ENCODE results near the gene ENTHD1.

The ENTHD1 gene

GRCh38 chr22:39923696-39924095 is 30.1 kb upstream of the ENTHD1 start:
- TF ChIP-seq, protein P1, sequence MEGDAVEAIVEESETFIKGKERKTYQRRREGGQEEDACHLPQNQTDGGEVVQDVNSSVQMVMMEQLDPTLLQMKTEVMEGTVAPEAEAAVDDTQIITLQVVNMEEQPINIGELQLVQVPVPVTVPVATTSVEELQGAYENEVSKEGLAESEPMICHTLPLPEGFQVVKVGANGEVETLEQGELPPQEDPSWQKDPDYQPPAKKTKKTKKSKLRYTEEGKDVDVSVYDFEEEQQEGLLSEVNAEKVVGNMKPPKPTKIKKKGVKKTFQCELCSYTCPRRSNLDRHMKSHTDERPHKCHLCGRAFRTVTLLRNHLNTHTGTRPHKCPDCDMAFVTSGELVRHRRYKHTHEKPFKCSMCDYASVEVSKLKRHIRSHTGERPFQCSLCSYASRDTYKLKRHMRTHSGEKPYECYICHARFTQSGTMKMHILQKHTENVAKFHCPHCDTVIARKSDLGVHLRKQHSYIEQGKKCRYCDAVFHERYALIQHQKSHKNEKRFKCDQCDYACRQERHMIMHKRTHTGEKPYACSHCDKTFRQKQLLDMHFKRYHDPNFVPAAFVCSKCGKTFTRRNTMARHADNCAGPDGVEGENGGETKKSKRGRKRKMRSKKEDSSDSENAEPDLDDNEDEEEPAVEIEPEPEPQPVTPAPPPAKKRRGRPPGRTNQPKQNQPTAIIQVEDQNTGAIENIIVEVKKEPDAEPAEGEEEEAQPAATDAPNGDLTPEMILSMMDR (IDR thresholded peaks at IDR 0.05; ENCODE audit: borderline replicate concordance, extremely low read depth, low read length, poor library complexity, severe bottlenecking), result no peak
- TF ChIP-seq EZH2 (IDR thresholded peaks at IDR 0.05; ENCODE audit: borderline replicate concordance, low read depth, low read length, severe bottlenecking), result no peak
- Histone ChIP-seq H3K27me3 (ENCODE audit: insufficient read depth, low read length, poor library complexity) (no peaks in the 10 kb centered on the region), H3K4me1 (ENCODE audit: insufficient read depth, low read length) (peaks cover 83% of the 10 kb centered on the region), H3K4me2 (ENCODE audit: insufficient read depth, low read length) (no peak overlapping the region), H3K36me3 (ENCODE audit: insufficient read depth, low read length) (0 out of 2 replicates have a peak, but pooled peaks cover 3% of the 10 kb centered on the region), H3K9ac (ENCODE audit: low read depth, low read length) (no peak overlapping the region), H2AFZ (ENCODE audit: low read depth, low read length) (no peak overlapping the region), H4K20me1 (ENCODE audit: insufficient read depth, low read length) (no peaks in the 10 kb centered on the region), H3K9me3 (ENCODE audit: insufficient read depth, low read length, severe bottlenecking) (no peaks in the 10 kb centered on the region), H3K79me2 (ENCODE audit: insufficient read depth, low read length) (peaks cover 96% of the 10 kb centered on the region), H3K4me3 (ENCODE audit: low read depth in 1 of 2, low read length in 2 of 2) (no peak overlapping the region), H3K27ac (ENCODE audit: low read length) (peak overlapping the region; percentile 49)
- DNase-seq, result no peak
- no peak for ATAC-seq (ENCODE audit: insufficient read depth, low read depth)

DNA sequence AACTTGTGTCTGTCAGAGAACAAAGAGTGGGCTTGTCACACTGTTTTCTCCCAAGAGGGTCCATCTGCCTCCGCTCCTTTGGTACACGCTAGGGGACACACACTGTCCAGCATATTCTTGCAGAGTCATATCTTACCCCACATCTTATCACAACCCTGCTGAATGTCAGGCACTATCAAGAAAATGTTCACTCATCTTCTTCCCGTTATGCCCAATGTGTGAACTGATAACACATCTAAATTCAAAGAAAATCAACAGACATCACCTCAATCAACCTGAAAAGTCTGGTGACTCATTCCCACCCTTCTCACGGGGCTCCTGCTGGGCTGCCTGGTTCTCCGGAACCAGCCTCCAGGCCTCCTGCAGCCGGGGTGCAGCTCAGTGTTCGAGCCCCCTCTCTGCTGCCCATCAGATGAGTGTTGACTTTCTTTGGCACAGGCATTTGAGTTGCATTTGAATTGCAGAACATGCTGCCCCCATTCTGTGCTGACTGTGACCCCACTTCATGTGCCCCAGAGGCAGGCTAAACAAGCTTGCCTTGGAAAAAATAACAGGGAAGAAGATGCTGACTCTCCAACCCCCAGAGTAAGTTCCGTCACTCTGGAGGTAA is 26.7 kb upstream of the ENTHD1 start:
- Histone ChIP-seq H3K9ac (ENCODE audit: low read depth, low read length) (no peak overlapping the region), H3K9me3 (ENCODE audit: insufficient read depth, low read length, severe bottlenecking) (no peaks in the 10 kb centered on the region), H4K20me1 (ENCODE audit: insufficient read depth, low read length) (no peaks in the 10 kb centered on the region), H3K27ac (ENCODE audit: low read length) (no peak overlapping the region), H3K4me3 (ENCODE audit: low read depth in 1 of 2, low read length in 2 of 2) (no peak overlapping the region), H3K27me3 (ENCODE audit: insufficient read depth, low read length, poor library complexity) (no peaks in the 10 kb centered on the region), H3K4me1 (ENCODE audit: insufficient read depth, low read length) (peaks cover 49% of the 10 kb centered on the region), H3K4me2 (ENCODE audit: insufficient read depth, low read length) (no peak overlapping the region), H2AFZ (ENCODE audit: low read depth, low read length) (no peak overlapping the region), H3K36me3 (ENCODE audit: insufficient read depth, low read length) (0 out of 2 replicates have a peak, but pooled peaks cover 3% of the 10 kb centered on the region), H3K79me2 (ENCODE audit: insufficient read depth, low read length) (peaks cover 96% of the 10 kb centered on the region)
- ATAC-seq (ENCODE audit: insufficient read depth, low read depth), result no peak
- no peak for TF ChIP-seq EZH2 (IDR thresholded peaks at IDR 0.05; ENCODE audit: borderline replicate concordance, low read depth, low read length, severe bottlenecking)
- TF ChIP-seq, protein P1 (IDR thresholded peaks at IDR 0.05; ENCODE audit: borderline replicate concordance, extremely low read depth, low read length, poor library complexity, severe bottlenecking), result no peak
- DNase-seq, result no peak

DNA sequence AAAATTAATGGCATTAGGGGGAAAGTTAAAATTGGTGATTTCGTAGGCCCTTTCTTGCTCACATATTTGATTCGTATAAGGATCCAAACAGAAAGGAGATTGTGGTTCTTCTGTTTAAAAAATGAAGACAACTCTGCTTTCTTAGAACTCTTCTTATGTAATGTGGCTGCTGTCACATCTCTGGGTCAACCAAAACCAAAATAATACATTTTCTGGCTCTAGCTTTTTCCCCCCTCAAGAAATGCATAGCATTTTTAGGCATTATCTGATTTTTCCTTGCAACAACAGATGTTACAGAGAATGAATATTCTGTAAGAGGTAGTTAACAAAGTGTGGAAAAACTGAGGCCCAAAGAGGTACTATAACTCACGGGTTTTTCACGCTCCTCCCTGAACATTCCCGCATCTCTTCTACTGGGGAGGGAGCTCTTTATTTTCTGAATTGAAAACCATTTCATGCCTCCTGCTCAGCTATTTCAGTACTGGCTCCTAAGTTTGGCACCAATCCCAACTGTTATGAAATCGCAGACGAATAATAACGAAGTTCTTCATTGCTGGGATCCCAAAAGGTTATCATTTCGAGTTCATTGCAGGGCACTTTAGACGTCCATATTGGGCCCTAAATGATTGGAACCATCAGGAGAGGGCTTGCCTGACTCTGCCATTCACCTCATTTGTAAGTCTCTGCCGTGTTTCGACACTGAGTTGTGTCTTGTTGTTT is 24.4 kb upstream of the ENTHD1 start:
- Histone ChIP-seq H3K9me3 (ENCODE audit: insufficient read depth, low read length, severe bottlenecking) (no peaks in the 10 kb centered on the region), H3K4me3 (ENCODE audit: low read depth in 1 of 2, low read length in 2 of 2) (no peak overlapping the region), H3K4me2 (ENCODE audit: insufficient read depth, low read length) (no peak overlapping the region), H3K36me3 (ENCODE audit: insufficient read depth, low read length) (0 out of 2 replicates have a peak, but pooled peaks cover 3% of the 10 kb centered on the region), H2AFZ (ENCODE audit: low read depth, low read length) (no peak overlapping the region), H3K79me2 (ENCODE audit: insufficient read depth, low read length) (peaks cover 94% of the 10 kb centered on the region), H3K4me1 (ENCODE audit: insufficient read depth, low read length) (peaks cover 26% of the 10 kb centered on the region), H3K27me3 (ENCODE audit: insufficient read depth, low read length, poor library complexity) (no peaks in the 10 kb centered on the region), H4K20me1 (ENCODE audit: insufficient read depth, low read length) (no peaks in the 10 kb centered on the region), H3K9ac (ENCODE audit: low read depth, low read length) (no peak overlapping the region), H3K27ac (ENCODE audit: low read length) (no peak overlapping the region)
- TF ChIP-seq, protein P1 (IDR thresholded peaks at IDR 0.05; ENCODE audit: borderline replicate concordance, extremely low read depth, low read length, poor library complexity, severe bottlenecking), result no peak
- TF ChIP-seq EZH2 (IDR thresholded peaks at IDR 0.05; ENCODE audit: borderline replicate concordance, low read depth, low read length, severe bottlenecking), result no peak
- ATAC-seq (ENCODE audit: insufficient read depth, low read depth), result no peak
- DNase-seq, result no peak
